H1 (cell line): Measurements from ENCODE around the gene RAPH1. TPM values are rescaled to one million over a fixed set of nuclear protein-coding genes. Genes with fewer than 3 reads are reported as not detected.

Experiments
- CTCF ChIA-PET: fragments of 300-600 bp; sonication (Branson Sonifier 250); formaldehyde crosslinking; loops from one replicate; lab custom pipeline; 2021; ENCODE audit not compliant: partially characterized antibody; lab: Charles Lee
- POLR2A ChIA-PET: fragments of 300-600 bp; sonication (Branson Sonifier 250); formaldehyde crosslinking; loops from one replicate; lab custom pipeline; 2021; ENCODE audit warnings: inconsistent platforms; ENCODE audit not compliant: partially characterized antibody; lab: Charles Lee
- DNase-seq, 2 experiments: peaks; one replicate each; pipeline versions ENCODE4 v3.0.0 to v3.0.0-alpha.2; 2010 to 2022; ENCODE audit warnings: low spot score in 2 of 2, low read depth in 1 of 2, mixed read lengths in 1 of 2
- FAIRE-seq: peaks from 2 replicates; lab custom pipeline; 2011; peaks lifted over from hg19 to GRCh38; lab: Jason Lieb, UNC
- H2AFZ ChIP-seq: 2 replicates; pipeline ENCODE4 v1.8.1; 2012; ENCODE audit warnings: low read length, inconsistent platforms
- H2AK5ac ChIP-seq: 2 replicates; pipeline ENCODE4 v1.6.1; 2013; ENCODE audit warnings: low read depth, low read length
- H2BK120ac ChIP-seq: replicated peaks from 2 replicates; pipeline ENCODE3; 2013; ENCODE audit warnings: low read depth, low read length, inconsistent platforms
- H2BK12ac ChIP-seq: 2 replicates; pipeline ENCODE4 v1.6.1; 2013; ENCODE audit warnings: low read depth, low read length
- H2BK15ac ChIP-seq: 2 replicates; pipeline ENCODE4 v1.6.1; 2013; ENCODE audit warnings: low read length
- H2BK20ac ChIP-seq: 2 replicates; pipeline ENCODE4 v1.6.1; 2013; ENCODE audit warnings: low read length
- H2BK5ac ChIP-seq: 2 replicates; pipeline ENCODE4 v1.6.1; 2013; ENCODE audit warnings: low read depth, low read length
- H3K14ac ChIP-seq: 2 replicates; pipeline ENCODE4 v1.6.1; 2013; ENCODE audit warnings: inconsistent platforms; ENCODE audit not compliant: insufficient read length
- H3K18ac ChIP-seq: 2 replicates; pipeline ENCODE4 v1.6.1; 2013; ENCODE audit warnings: low read length; ENCODE audit errors: extremely low read depth
- H3K23ac ChIP-seq: 2 replicates; pipeline ENCODE4 v1.6.1; 2013; ENCODE audit warnings: inconsistent platforms; ENCODE audit not compliant: insufficient read length
- H3K23me2 ChIP-seq: 2 replicates; pipeline ENCODE4 v1.6.1; 2013; ENCODE audit warnings: low read depth, low read length
- H3K27ac ChIP-seq: 2 replicates; pipeline ENCODE4 v1.6.1; 2011; ENCODE audit warnings: low read depth, low read length, inconsistent platforms
- H3K27me3 ChIP-seq, 4 experiments: replicated peaks in 1 of 4; 1 replicate in 1 of 4; 2 replicates in 3 of 4; pipeline versions ENCODE4 v1.6.1 to v1.8.1; 2011 to 2013; ENCODE audit warnings: low read length in 3 of 4, mild to moderate bottlenecking in 3 of 4, inconsistent platforms in 2 of 4, mixed read lengths in 2 of 4, moderate library complexity in 1 of 4; ENCODE audit not compliant: control insufficient read depth in 3 of 4, insufficient read depth in 3 of 4; ENCODE audit errors: extremely low read depth in 1 of 4
- H3K36me3 ChIP-seq, 4 experiments: 2 replicates each; pipeline versions ENCODE4 v1.6.1 to v1.8.1; 2011 to 2013; ENCODE audit warnings: mild to moderate bottlenecking in 4 of 4, low read length in 3 of 4, moderate library complexity in 2 of 4, control low read depth in 1 of 4, inconsistent platforms in 1 of 4; ENCODE audit not compliant: insufficient read depth in 4 of 4, control insufficient read depth in 2 of 4
- H3K4ac ChIP-seq: replicated peaks from 2 replicates; pipeline ENCODE3; 2013; ENCODE audit warnings: low read length, low read depth, mixed read lengths, inconsistent platforms; ENCODE audit not compliant: insufficient read length
- H3K4me1 ChIP-seq, 4 experiments: replicated peaks in 1 of 4; 1 replicate in 1 of 4; 2 replicates in 3 of 4; pipeline versions ENCODE4 v1.6.1 to v1.8.1; 2011 to 2013; ENCODE audit warnings: low read length in 3 of 4, inconsistent platforms in 2 of 4, mixed read lengths in 1 of 4; ENCODE audit not compliant: insufficient read depth in 4 of 4, control insufficient read depth in 3 of 4
- H3K4me2 ChIP-seq, 2 experiments: 2 replicates each; pipeline versions ENCODE4 v1.6.1 to v1.8.1; 2011 to 2013; ENCODE audit warnings: low read depth in 2 of 2, low read length in 2 of 2, control low read depth in 1 of 2, inconsistent platforms in 1 of 2, mild to moderate bottlenecking in 1 of 2; ENCODE audit not compliant: insufficient read depth in 1 of 2
- H3K4me3 ChIP-seq, 4 experiments: fragments of 200-600, 300-600 bp in 1 of 4; sonication (generic), shearing (Covaris generic), sonication (Bioruptor Twin) in 1 of 4; 2 replicates each; pipeline versions ENCODE4 v1.5.1 to v1.8.1; 2011 to 2016; ENCODE audit warnings: low read length in 4 of 4, low read depth in 3 of 4, control low read depth in 2 of 4, inconsistent platforms in 2 of 4, mild to moderate bottlenecking in 2 of 4, mixed read lengths in 1 of 4, moderate library complexity in 1 of 4; ENCODE audit not compliant: insufficient read depth in 2 of 4; ENCODE audit errors: extremely low read depth in 1 of 4
- H3K56ac ChIP-seq: replicated peaks from 2 replicates; pipeline ENCODE3; 2013; ENCODE audit warnings: low read depth, mild to moderate bottlenecking, mixed read lengths, low read length, inconsistent platforms; ENCODE audit not compliant: insufficient read length
- H3K79me1 ChIP-seq: 2 replicates; pipeline ENCODE4 v1.6.1; 2013; ENCODE audit warnings: low read depth, low read length, control low read depth
- H3K79me2 ChIP-seq, 2 experiments: 2 replicates each; pipeline versions ENCODE4 v1.6.1 to v1.8.1; 2012 to 2013; ENCODE audit warnings: low read length in 2 of 2, mild to moderate bottlenecking in 2 of 2, inconsistent platforms in 1 of 2; ENCODE audit not compliant: insufficient read depth in 2 of 2, control insufficient read depth in 1 of 2
- H3K9ac ChIP-seq, 4 experiments: replicated peaks in 1 of 4; 1 replicate in 1 of 4; 2 replicates in 3 of 4; pipeline versions ENCODE4 v1.6.1 to v1.8.1; 2011 to 2013; ENCODE audit warnings: low read depth in 3 of 4, low read length in 3 of 4, control low read depth in 2 of 4, mild to moderate bottlenecking in 2 of 4, moderate library complexity in 2 of 4, inconsistent platforms in 1 of 4; ENCODE audit errors: extremely low read depth in 1 of 4
- H3K9me3 ChIP-seq, 2 experiments: 2 replicates each; pipeline versions ENCODE4 v1.6.1 to v1.8.1; 2012 to 2013; ENCODE audit warnings: mild to moderate bottlenecking in 2 of 2, moderate library complexity in 2 of 2, control low read depth in 1 of 2, inconsistent platforms in 1 of 2, low read depth in 1 of 2, low read length in 1 of 2, mixed read lengths in 1 of 2; ENCODE audit not compliant: insufficient read depth in 2 of 2
- H4K20me1 ChIP-seq, 2 experiments: replicated peaks in 1 of 2; 2 replicates each; pipeline versions ENCODE3 to v1.8.1; 2011 to 2013; ENCODE audit warnings: inconsistent platforms in 2 of 2, low read length in 2 of 2, mild to moderate bottlenecking in 1 of 2; ENCODE audit not compliant: insufficient read depth in 2 of 2, control insufficient read depth in 1 of 2
- H4K5ac ChIP-seq: 2 replicates; pipeline ENCODE4 v1.6.1; 2013; ENCODE audit warnings: low read length, low read depth, mixed read lengths, inconsistent platforms; ENCODE audit not compliant: insufficient read length
- H4K8ac ChIP-seq: 2 replicates; pipeline ENCODE4 v1.8.0; 2013; ENCODE audit warnings: mild to moderate bottlenecking, moderate library complexity, low read length, inconsistent platforms; ENCODE audit not compliant: insufficient read depth; ENCODE audit errors: extremely low read depth
- H4K91ac ChIP-seq: replicated peaks from 2 replicates; pipeline ENCODE3; 2013; ENCODE audit warnings: low read length, mixed read lengths, inconsistent platforms; ENCODE audit not compliant: insufficient read length
- CEBPB ChIP-seq: IDR thresholded peaks from 2 replicates; pipeline ENCODE4 v1.6.1; 2012; ENCODE audit warnings: low read depth, low read length
- CTCF ChIP-seq, 3 experiments: IDR thresholded peaks; 1 replicate in 2 of 3; 2 replicates in 1 of 3; pipeline versions ENCODE4 v1.5.1 to v1.6.1; 2011; ENCODE audit warnings: low read length in 3 of 3, mild to moderate bottlenecking in 3 of 3, inconsistent platforms in 2 of 3, low read depth in 1 of 3, moderate library complexity in 1 of 3; ENCODE audit not compliant: insufficient read depth in 1 of 3; ENCODE audit errors: control extremely low read depth in 1 of 3
- POLR2A ChIP-seq, 2 experiments: IDR thresholded peaks; 1 replicate in 1 of 2; 2 replicates in 1 of 2; pipeline ENCODE4 v1.6.1; 2011; ENCODE audit warnings: low read depth in 2 of 2, low read length in 2 of 2, mild to moderate bottlenecking in 2 of 2; ENCODE audit errors: control extremely low read depth in 1 of 2
- SIRT6 ChIP-seq: IDR thresholded peaks from one replicate; pipeline ENCODE4 v1.7.1; 2012; ENCODE audit warnings: low read length, inconsistent platforms
- SP4 ChIP-seq: IDR thresholded peaks from 2 replicates; pipeline ENCODE4 v1.6.1; 2012; ENCODE audit warnings: low read length, inconsistent platforms
- USF2 ChIP-seq: IDR thresholded peaks from 2 replicates; pipeline ENCODE4 v1.6.1; 2011; ENCODE audit warnings: low read length, improper control_type of control experiment
- ZNF274 ChIP-seq: IDR thresholded peaks from 2 replicates; pipeline ENCODE4 v1.7.0; 2012; ENCODE audit warnings: low read length, borderline replicate concordance; ENCODE audit errors: extremely low read depth
- WGBS, 2 experiments: shearing (Covaris generic) in 1 of 2; methylation state at CpG; one replicate each; pipeline versions ENCODE4 v1.1.6 to v1.1.7; 2013 to 2015; ENCODE audit warnings: low lambda C conversion rate in 2 of 2, mixed read lengths in 2 of 2, inconsistent platforms in 1 of 2, low coverage in 1 of 2, missing lambda C conversion rate in 1 of 2; ENCODE audit not compliant: insufficient replicate concordance in 2 of 2, insufficient coverage in 1 of 2, insufficient read length in 1 of 2; ENCODE audit errors: extremely low coverage in 1 of 2, missing lambda C conversion rate in 1 of 2; 5-methylcytosine and 5-hydroxymethylcytosine counted together
- polyA plus RNA-seq, 7 experiments: library from polyadenylated mRNA; depleted of rRNA in 3 of 7; stranded (reverse) in 5 of 7; unstranded in 2 of 7; fragments of >200 nt in 5 of 7; fragments of 200-250 nt in 2 of 7; gene quantifications; 1 replicate in 5 of 7; 2 replicates in 1 of 7; 4 replicates in 1 of 7; pipeline versions ENCODE4 v1.2.1 to v1.2.3, GENCODE V29; 2011 to 2013; ENCODE audit warnings: missing spikeins in 2 of 7, mixed read lengths in 2 of 7
- total RNA-seq: library from RNA; stranded (reverse); fragmentation: NEBNext Ultra II Directional; extraction: Animal tissue kit (Norgen Biotek cat#: 25700); gene quantifications from 2 replicates; pipeline ENCODE4 v1.2.1, GENCODE V29; 2021
- TF ChIP-seq, protein P1 (sequence below): IDR thresholded peaks from 2 replicates; pipeline ENCODE4 v1.6.1; 2011; ENCODE audit warnings: low read depth, mild to moderate bottlenecking, low read length; ENCODE audit not compliant: insufficient read depth

The RAPH1 gene
- total and polyA plus RNA-seq, 2 of the 8 experiments (the other 6 are each of a cell fraction or from before 2014, with no cell fraction given) = 3.8 to 27.4 TPM

DNA sequence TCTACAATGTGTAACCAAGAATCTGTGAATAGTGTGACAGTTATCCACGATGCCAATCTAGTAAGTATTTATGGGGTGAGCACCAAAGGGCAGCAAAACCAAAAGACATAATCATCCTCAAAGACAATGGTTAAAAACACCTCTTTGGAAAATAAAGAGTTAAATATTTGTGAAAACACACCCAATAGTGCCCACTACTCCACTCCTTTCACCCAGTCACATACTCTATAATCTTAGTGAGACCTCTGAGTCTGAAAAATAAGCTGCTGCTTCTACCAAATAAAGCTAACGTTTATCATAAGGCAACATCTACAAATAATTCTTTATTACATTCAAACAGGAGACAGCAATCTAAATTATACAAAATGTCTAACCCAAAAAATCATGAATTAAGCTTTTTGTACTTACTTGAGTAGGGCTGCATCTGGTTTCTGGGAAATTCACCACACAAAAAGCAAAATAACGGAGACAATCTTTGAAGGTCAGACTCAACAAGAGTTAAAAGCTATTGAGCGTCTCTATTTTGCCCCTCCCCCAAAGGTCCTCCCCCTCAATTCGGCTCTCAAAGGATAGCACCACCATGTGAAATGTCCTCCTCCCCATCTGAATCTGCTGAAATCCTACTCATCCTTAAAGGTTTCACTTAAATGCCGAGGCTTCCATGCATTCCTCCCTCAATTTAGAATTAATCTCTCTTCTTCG lies 2.0 kb downstream of the RAPH1 start:
- no peak overlapping the region for H3K56ac ChIP-seq
- no peak overlapping the region for H3K27ac ChIP-seq
- peak overlapping the region in 1 of 4 experiments; percentile 36; a peak in 1 of 7 replicates for H3K9ac ChIP-seq
- no peak overlapping the region for H3K23ac ChIP-seq
- no peak overlapping the region for H2BK20ac ChIP-seq
- FAIRE-seq (peak; percentile 52), DNase-seq (no peak)
- H2BK5ac ChIP-seq = no peak overlapping the region
- peaks cover 0 to 2% (median under 1%) of the 10 kb centered on the region in 4 experiments; a peak in 2 of 7 replicates for H3K27me3 ChIP-seq
- no peak overlapping the region for H2AK5ac ChIP-seq
- peaks cover 12% of the 10 kb centered on the region for H3K23me2 ChIP-seq
- H3K4me1 ChIP-seq = peaks cover 0 to 11% (median 2%) of the 10 kb centered on the region in 4 experiments; a peak in 5 of 7 replicates
- H2BK12ac ChIP-seq = no peak overlapping the region
- no peak overlapping the region for H4K8ac ChIP-seq
- no peak overlapping the region for H3K18ac ChIP-seq
- 24 to 100% methylated on average over 1 to 7 of the region's 7 CpGs for WGBS, 2 experiments
- peaks cover 9 to 50% of the 10 kb centered on the region in 2 experiments; a peak in 3 of 4 replicates for H3K79me2 ChIP-seq
- ChIA-PET CTCF (interaction anchor here (1.4 to 1.9 kb wide), 3 partner anchors 48 to 283 kb away, joined by 3 to 6 read pairs (median 5); no protein-coding TSS in a partner anchor), POLR2A (interaction anchor here (0.6 to 3.1 kb wide), 2 partner anchors 11 to 209 kb away, joined by 3 to 9 read pairs; no protein-coding TSS in a partner anchor)
- H3K9me3 ChIP-seq = 0 out of 4 replicates have a peak, but pooled peaks cover 2 to 4% of the 10 kb centered on the region in 2 experiments
- no peak overlapping the region for H2AFZ ChIP-seq
- no peak overlapping the region for H2BK15ac ChIP-seq
- H4K20me1 ChIP-seq = peaks cover 8 to 11% of the 10 kb centered on the region in 2 experiments
- no peaks in the 10 kb centered on the region for H3K36me3 ChIP-seq
- H4K5ac ChIP-seq = no peak overlapping the region
- H3K14ac ChIP-seq = no peak overlapping the region
- no peaks in the 10 kb centered on the region for H3K79me1 ChIP-seq
- peak overlapping the region; percentile 52 to 97 (median 82); a peak in 6 of 8 replicates for H3K4me3 ChIP-seq
- H2BK120ac ChIP-seq = no peak overlapping the region
- H3K4me2 ChIP-seq = peak overlapping the region; percentile 94 to 98
- no peak overlapping the region for H4K91ac ChIP-seq
- no peak overlapping the region for H3K4ac ChIP-seq
- TF ChIP-seq USF2 = no peak
- TF ChIP-seq POLR2A (IDR thresholded peaks at IDR 0.05; ENCODE audit: control extremely low read depth in 1 of 2, low read depth in 2 of 2, low read length in 2 of 2) = no peak
- no peak for TF ChIP-seq ZNF274
- no peak for TF ChIP-seq SIRT6
- TF ChIP-seq CTCF (IDR thresholded peaks at IDR 0.05; ENCODE audit: control extremely low read depth in 1 of 3, insufficient read depth in 1 of 3, low read depth in 1 of 3, low read length in 3 of 3) = no peak
- TF ChIP-seq, protein P1, sequence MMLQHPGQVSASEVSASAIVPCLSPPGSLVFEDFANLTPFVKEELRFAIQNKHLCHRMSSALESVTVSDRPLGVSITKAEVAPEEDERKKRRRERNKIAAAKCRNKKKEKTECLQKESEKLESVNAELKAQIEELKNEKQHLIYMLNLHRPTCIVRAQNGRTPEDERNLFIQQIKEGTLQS = no peak
- no peak for TF ChIP-seq SP4
- no peak for TF ChIP-seq CEBPB
